ENCODE data around the gene CENPE.

DNA sequence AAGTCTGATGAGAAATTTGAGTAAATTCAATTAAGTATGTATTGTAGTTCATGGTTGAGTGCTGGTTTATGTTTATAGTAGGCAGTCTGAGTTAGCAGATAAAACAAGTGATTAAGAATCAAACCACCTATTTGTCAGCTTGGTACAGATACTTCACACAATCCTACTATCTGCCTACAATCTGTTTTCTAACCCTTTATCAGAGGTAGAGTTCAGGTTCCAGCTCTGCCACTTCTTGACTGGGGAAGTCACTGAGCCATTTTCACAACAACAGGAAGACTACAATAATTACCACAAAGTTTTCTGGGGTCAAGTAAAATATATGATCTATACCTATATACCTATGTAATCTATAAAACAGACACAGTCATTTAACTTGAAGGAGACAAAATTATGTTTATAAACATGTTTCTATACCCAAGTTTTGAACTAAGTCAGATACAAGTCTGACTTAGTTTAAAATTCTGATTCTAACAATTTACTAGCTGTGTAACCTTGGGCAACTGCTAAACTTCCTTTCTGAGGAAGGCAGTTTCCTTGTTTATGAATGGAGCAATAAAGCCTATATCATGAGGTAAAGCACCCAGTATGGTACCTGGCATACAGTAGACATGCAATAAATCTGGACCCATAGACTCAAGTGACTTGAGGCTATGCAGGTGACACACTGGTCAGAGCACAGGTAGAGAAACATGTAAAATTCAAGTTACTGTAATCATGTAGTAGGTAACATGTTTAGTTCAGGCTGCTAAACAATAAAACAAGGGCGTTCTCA is 61.3 kb downstream of the CENPE start:
- TF ChIP-seq, protein P1, sequence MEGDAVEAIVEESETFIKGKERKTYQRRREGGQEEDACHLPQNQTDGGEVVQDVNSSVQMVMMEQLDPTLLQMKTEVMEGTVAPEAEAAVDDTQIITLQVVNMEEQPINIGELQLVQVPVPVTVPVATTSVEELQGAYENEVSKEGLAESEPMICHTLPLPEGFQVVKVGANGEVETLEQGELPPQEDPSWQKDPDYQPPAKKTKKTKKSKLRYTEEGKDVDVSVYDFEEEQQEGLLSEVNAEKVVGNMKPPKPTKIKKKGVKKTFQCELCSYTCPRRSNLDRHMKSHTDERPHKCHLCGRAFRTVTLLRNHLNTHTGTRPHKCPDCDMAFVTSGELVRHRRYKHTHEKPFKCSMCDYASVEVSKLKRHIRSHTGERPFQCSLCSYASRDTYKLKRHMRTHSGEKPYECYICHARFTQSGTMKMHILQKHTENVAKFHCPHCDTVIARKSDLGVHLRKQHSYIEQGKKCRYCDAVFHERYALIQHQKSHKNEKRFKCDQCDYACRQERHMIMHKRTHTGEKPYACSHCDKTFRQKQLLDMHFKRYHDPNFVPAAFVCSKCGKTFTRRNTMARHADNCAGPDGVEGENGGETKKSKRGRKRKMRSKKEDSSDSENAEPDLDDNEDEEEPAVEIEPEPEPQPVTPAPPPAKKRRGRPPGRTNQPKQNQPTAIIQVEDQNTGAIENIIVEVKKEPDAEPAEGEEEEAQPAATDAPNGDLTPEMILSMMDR (IDR thresholded peaks at IDR 0.05; ENCODE audit: low read depth, low read length, poor library complexity, severe bottlenecking) = no peak
- TF ChIP-seq EZH2phosphoT487 (IDR thresholded peaks at IDR 0.05; ENCODE audit: borderline replicate concordance, low read length) = no peak
